Keratinocyte (primary cell): ENCODE data around the gene NT5DC4. TPM values are rescaled to one million over a fixed set of nuclear protein-coding genes. Genes with fewer than 3 reads are reported as not detected.

Source experiments
- DNase-seq: peaks from one replicate; pipeline ENCODE4 v3.0.0-alpha.2; 2011; ENCODE audit warnings: low read depth, missing footprints, low spot score
- FAIRE-seq: peaks from 2 replicates; lab custom pipeline; 2011; peaks lifted over from hg19 to GRCh38; lab: Jason Lieb, UNC
- H2AFZ ChIP-seq: 2 replicates; pipeline ENCODE4 v1.6.0; 2012; ENCODE audit warnings: low read length, control low read depth, inconsistent platforms; ENCODE audit not compliant: control insufficient read depth
- H3K27ac ChIP-seq: 2 replicates; pipeline ENCODE4 v1.5.1; 2011; ENCODE audit warnings: low read length; ENCODE audit not compliant: control insufficient read depth, insufficient read depth
- H3K27me3 ChIP-seq: 3 replicates; pipeline ENCODE4 v1.6.0; 2011; ENCODE audit warnings: low read length; ENCODE audit not compliant: control insufficient read depth, insufficient read depth; ENCODE audit errors: extremely low read depth
- H3K36me3 ChIP-seq, 2 experiments: 2 replicates in 1 of 2; 3 replicates in 1 of 2; pipeline ENCODE4 v1.5.1; 2011; ENCODE audit warnings: low read length in 2 of 2, mild to moderate bottlenecking in 1 of 2; ENCODE audit not compliant: control insufficient read depth in 2 of 2, insufficient read depth in 2 of 2; ENCODE audit errors: extremely low read depth in 1 of 2
- H3K4me1 ChIP-seq: 3 replicates; pipeline ENCODE4 v1.5.1; 2011; ENCODE audit warnings: low read length; ENCODE audit not compliant: control insufficient read depth, insufficient read depth; ENCODE audit errors: extremely low read depth
- H3K4me2 ChIP-seq: 3 replicates; pipeline ENCODE4 v1.6.0; 2011; ENCODE audit warnings: low read depth, low read length; ENCODE audit not compliant: control insufficient read depth, insufficient read depth; ENCODE audit errors: extremely low read depth
- H3K4me3 ChIP-seq, 3 experiments: fragments of 200-600 bp in 1 of 3; sonication (generic) in 1 of 3; 2 replicates in 2 of 3; 3 replicates in 1 of 3; pipeline ENCODE4 v1.5.1; 2011 to 2016; ENCODE audit warnings: low read length in 3 of 3, mild to moderate bottlenecking in 3 of 3, control low read depth in 2 of 3, inconsistent platforms in 1 of 3, low read depth in 1 of 3, mixed read lengths in 1 of 3, mixed run types in 1 of 3, moderate library complexity in 1 of 3; ENCODE audit not compliant: control insufficient read depth in 2 of 3, insufficient read depth in 2 of 3; ENCODE audit errors: extremely low read depth in 1 of 3
- H3K79me2 ChIP-seq: 2 replicates; pipeline ENCODE4 v1.6.0; 2012; ENCODE audit warnings: low read length; ENCODE audit not compliant: control insufficient read depth, insufficient read depth
- H3K9ac ChIP-seq: 3 replicates; pipeline ENCODE4 v1.6.0; 2011; ENCODE audit warnings: low read length; ENCODE audit not compliant: control insufficient read depth, insufficient read depth; ENCODE audit errors: extremely low read depth
- H3K9me1 ChIP-seq: 3 replicates; pipeline ENCODE4 v1.6.0; 2011; ENCODE audit warnings: low read length; ENCODE audit not compliant: control insufficient read depth, insufficient read depth; ENCODE audit errors: extremely low read depth
- H3K9me3 ChIP-seq: 2 replicates; pipeline ENCODE4 v1.5.1; 2012; ENCODE audit warnings: low read depth, low read length; ENCODE audit not compliant: control insufficient read depth
- H4K20me1 ChIP-seq: 3 replicates; pipeline ENCODE4 v1.6.0; 2011; ENCODE audit warnings: low read length; ENCODE audit not compliant: control insufficient read depth, insufficient read depth; ENCODE audit errors: extremely low read depth
- CTCF ChIP-seq, 3 experiments: IDR thresholded peaks in 1 of 3; conservative IDR thresholded peaks in 1 of 3; optimal IDR thresholded peaks in 1 of 3; 2 replicates in 2 of 3; 3 replicates in 1 of 3; pipeline versions ENCODE3 to v1.5.1; 2011; ENCODE audit warnings: low read length in 3 of 3, mild to moderate bottlenecking in 3 of 3, moderate library complexity in 2 of 3, control low read depth in 1 of 3, inconsistent platforms in 1 of 3; ENCODE audit not compliant: insufficient read depth in 2 of 3; ENCODE audit errors: extremely low read depth in 1 of 3
- EZH2 ChIP-seq: IDR thresholded peaks from one replicate; pipeline ENCODE4 v1.6.1; 2012; ENCODE audit warnings: inconsistent platforms, mild to moderate bottlenecking, low read length, moderate library complexity
- dilution Hi-C: fragments of 300-500 bp; cut with MboI; formaldehyde crosslinking; loops from one replicate; pipeline ENCODE4 v1.7.0; 2020; ENCODE audit warnings: low sequenced_read_pairs; ENCODE audit not compliant: extremely low pct_ligation_motif_present
- polyA plus RNA-seq, 5 experiments: library from polyadenylated mRNA; depleted of rRNA in 3 of 5; stranded (reverse) in 3 of 5; stranded (forward) in 1 of 5; unstranded in 1 of 5; fragments of >200 nt; gene quantifications; 1 replicate in 1 of 5; 2 replicates in 3 of 5; 3 replicates in 1 of 5; pipeline versions ENCODE4 v1.2.1 to v1.2.3, GENCODE V29; 2011 to 2012; ENCODE audit warnings: missing spikeins in 2 of 5, low read depth in 1 of 5, low replicate concordance in 1 of 5

The NT5DC4 gene
- polyA plus RNA-seq, 1 donor (not counting 4 experiments of a cell fraction or from before 2014, with no cell fraction given) = 1.00 TPM

GRCh38 chr2:112694182-112694581 lies 26.6 kb upstream of the NT5DC4 start:
- Histone ChIP-seq H3K36me3 (no peaks in the 10 kb centered on the region), H3K4me3 (no peak overlapping the region), H3K79me2 (no peaks in the 10 kb centered on the region), H3K9ac (no peak overlapping the region), H3K4me1 (peaks cover 26% of the 10 kb centered on the region), H2AFZ (no peak overlapping the region), H3K27me3 (no peaks in the 10 kb centered on the region), H3K4me2 (no peak overlapping the region), H3K27ac (no peak overlapping the region), H4K20me1 (no peaks in the 10 kb centered on the region), H3K9me3 (no peaks in the 10 kb centered on the region), H3K9me1 (no peaks in the 10 kb centered on the region)
- DNase-seq (no peak), FAIRE-seq (no peak)
- dilution Hi-C loops = no loop called here
- TF ChIP-seq EZH2 = no peak
- no peak for TF ChIP-seq CTCF (optimal IDR thresholded peaks at IDR 0.05 in 1 of 3, IDR thresholded peaks at IDR 0.05 in 1 of 3, conservative IDR thresholded peaks at IDR 0.05 in 1 of 3; ENCODE audit: extremely low read depth in 1 of 3, insufficient read depth in 2 of 3, low read length in 3 of 3)

GRCh38 chr2:112698834-112699515 lies 21.8 kb upstream of the NT5DC4 start:
- dilution Hi-C loops = no loop called here
- no peaks in the 10 kb centered on the region for H3K36me3 ChIP-seq
- no peak for FAIRE-seq

More at GRCh38 chr2:112698834-112699515, 21.8 kb upstream of the NT5DC4 start:
- Histone ChIP-seq H3K9me3 (no peaks in the 10 kb centered on the region), H3K9me1 (no peaks in the 10 kb centered on the region), H3K4me1 (no peaks in the 10 kb centered on the region), H3K4me3 (no peak overlapping the region), H3K4me2 (no peak overlapping the region), H3K27me3 (no peaks in the 10 kb centered on the region), H3K27ac (no peak overlapping the region), H3K79me2 (no peaks in the 10 kb centered on the region), H4K20me1 (no peaks in the 10 kb centered on the region), H3K9ac (no peak overlapping the region), H2AFZ (no peak overlapping the region)
- TF ChIP-seq CTCF (optimal IDR thresholded peaks at IDR 0.05 in 1 of 3, IDR thresholded peaks at IDR 0.05 in 1 of 3, conservative IDR thresholded peaks at IDR 0.05 in 1 of 3; ENCODE audit: extremely low read depth in 1 of 3, insufficient read depth in 2 of 3, low read length in 3 of 3) = no peak
- no peak for TF ChIP-seq EZH2
- no peak for DNase-seq
